Fibroblast of the conjunctiva (primary cell): Measurements from ENCODE around the gene NOP53.
"Not testable (repeated sequence)": the region's sequence is repeated elsewhere in the genome, so short reads cannot be mapped to it uniquely, and the experiment has no call there.

ENCODE experiments used
- DNase-seq: peaks from one replicate; pipeline ENCODE4 v3.0.0-alpha.2; 2010; ENCODE audit warnings: low read depth

NOP53 gene

GRCh38 chr19:47718415-47719046, 26.8 kb upstream of the NOP53 start:
- DNase-seq: not testable (repeated sequence)

DNA sequence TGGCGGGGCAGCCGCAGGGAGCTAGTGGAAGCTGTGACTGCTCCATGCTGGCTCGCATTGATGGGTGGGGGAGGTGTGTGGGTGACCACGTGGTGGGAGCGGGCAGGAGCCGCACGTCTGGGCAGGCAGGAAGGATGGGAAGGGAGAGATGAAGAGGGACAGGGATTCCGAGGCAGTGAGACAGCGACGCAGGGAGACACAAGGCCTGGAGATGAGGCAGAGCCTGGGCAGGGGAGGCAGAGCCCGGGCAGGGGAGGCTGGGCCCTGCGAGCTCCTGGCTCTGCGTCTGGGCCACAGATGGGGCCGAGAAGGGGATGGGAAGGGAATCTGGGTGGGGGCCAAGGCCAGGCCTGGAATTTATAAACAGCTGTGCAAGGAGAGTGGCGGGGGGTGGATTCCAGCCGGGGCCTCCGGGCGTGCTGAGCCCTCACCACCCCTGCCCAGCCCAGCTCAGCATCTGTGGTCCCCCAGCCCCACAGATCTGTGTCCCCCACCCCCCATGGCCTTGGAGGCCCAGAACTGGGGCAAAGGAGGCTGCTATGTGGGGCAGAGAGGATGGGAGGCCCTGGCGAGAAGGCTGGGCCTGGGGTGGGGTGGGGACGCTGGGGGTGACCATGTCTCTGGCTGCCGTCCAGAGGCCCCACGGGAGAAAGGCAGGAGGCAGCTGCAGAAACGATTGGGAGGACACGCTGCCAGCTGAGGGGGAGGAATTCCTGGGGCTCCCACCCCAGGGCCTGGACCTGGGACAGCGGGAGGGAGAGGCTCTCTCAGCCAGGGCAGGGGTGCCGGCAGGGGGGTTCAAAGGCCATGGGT, 26.1 kb upstream of the NOP53 start:
- DNase-seq: peak; percentile 98

DNA sequence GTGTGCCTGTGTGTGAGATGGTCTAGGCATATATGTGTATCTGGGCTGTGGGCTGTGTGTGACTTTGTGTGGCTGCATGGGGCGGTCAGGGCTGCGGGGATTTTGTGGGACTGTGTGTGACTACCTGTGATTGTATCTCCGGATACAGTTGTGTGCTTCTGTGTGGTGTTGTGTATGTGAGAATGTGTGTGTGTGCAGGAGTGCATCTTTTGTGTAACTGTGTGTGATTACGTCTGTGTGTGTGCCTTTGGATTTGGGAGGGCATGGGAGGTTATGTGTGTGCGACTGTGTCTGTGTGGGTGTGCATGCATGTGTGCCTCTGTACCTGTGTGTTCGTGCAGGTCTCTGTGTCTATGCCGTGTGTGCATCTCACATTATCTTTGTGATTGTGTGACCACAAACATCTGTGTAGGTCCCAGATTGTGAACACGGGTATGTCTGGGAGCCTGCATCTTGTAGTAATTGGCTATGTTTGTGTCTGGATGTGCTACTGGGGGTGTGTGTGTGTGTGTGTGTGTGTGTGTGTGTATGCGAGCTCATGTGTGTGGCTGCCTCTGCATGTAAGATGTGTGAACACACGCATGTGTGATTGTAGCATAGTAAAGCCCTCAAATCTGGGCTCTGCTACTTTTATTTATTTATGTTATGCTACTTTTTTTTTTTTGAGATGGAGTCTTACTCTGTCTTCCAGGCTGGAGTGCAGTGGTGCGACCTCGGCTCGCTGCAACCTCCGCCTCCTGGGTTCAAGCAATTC, 24.5 kb upstream of the NOP53 start:
- no peak for DNase-seq

- peak; percentile 87 for DNase-seq
These were observed 21.8 kb upstream of the NOP53 start for GRCh38 chr19:47723581-47723940.

DNA sequence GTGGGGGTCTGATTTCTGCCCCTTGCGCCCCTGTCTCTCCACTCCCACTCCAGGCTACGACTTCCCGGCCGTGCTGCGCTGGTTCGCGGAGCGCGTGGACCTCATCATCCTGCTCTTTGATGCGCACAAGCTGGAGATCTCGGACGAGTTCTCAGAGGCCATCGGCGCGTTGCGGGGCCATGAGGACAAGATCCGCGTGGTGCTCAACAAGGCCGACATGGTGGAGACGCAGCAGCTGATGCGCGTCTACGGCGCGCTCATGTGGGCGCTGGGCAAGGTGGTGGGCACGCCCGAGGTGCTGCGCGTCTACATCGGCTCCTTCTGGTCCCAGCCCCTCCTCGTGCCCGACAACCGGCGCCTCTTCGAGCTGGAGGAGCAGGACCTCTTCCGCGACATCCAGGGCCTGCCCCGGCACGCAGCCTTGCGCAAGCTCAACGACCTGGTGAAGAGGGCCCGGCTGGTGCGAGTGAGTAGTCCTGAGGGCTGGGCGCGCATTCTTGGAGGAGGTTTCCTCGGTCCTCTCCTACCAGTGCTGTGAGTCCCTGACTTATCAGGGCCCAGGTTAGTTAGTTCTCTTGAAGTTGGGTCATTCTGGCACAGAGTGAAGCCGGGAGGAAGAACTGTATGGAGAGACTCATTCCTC, 19.5 kb upstream of the NOP53 start:
- no peak for DNase-seq

DNA sequence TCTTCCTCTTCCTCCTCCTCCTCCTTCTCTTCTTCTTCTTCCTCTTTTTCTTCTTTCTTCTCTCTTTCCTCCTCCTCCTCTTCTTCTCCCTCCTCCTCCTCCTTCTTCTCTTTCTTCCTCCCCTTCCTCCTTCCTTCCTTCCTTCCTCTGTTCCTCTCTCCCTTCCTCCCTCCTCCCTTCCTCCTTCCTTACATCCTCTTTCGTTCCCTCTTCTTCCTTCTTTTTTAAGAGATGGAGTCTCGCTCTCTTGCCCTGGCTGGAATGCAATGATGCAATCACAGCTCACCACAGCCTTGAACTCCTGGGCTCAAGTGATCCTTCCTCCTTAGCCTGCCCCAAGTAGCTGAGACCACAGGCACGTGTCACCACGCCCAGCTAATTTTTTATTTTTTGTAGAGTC, 18.9 kb upstream of the NOP53 start:
- DNase-seq: peak; percentile 42

- not testable (repeated sequence) for DNase-seq
These were observed 17.1 kb upstream of the NOP53 start for GRCh38 chr19:47728295-47728694.

- peak; percentile 69 for DNase-seq
These were observed 15.9 kb upstream of the NOP53 start for GRCh38 chr19:47729468-47729798.

GRCh38 chr19:47729799-47730520, 15.4 kb upstream of the NOP53 start:
- no peak for DNase-seq

- DNase-seq: no peak
These were observed 14.8 kb upstream of the NOP53 start for GRCh38 chr19:47730521-47730889.

GRCh38 chr19:47730910-47731309, 14.4 kb upstream of the NOP53 start:
- no peak for DNase-seq

DNA sequence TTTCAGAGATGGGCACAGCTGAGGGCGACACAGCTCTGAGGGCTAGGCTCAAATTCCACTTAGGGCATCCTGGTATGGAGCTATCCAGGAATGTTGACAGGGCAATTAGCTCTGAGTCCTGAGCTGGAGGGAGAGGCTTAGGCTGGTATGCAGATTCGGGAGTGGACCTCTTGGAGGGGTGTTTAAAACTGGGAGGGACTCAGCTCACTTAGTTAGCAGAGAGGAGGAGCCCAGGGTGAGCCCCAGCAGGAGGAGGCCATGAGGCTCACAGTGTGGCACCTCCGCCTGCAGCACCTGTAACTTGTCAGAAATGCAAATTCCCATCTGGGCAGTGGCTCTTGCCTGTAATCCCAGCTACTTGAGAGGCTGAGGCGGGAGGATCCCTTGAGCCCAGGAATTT, 10.2 kb upstream of the NOP53 start:
- DNase-seq: no peak

DNA sequence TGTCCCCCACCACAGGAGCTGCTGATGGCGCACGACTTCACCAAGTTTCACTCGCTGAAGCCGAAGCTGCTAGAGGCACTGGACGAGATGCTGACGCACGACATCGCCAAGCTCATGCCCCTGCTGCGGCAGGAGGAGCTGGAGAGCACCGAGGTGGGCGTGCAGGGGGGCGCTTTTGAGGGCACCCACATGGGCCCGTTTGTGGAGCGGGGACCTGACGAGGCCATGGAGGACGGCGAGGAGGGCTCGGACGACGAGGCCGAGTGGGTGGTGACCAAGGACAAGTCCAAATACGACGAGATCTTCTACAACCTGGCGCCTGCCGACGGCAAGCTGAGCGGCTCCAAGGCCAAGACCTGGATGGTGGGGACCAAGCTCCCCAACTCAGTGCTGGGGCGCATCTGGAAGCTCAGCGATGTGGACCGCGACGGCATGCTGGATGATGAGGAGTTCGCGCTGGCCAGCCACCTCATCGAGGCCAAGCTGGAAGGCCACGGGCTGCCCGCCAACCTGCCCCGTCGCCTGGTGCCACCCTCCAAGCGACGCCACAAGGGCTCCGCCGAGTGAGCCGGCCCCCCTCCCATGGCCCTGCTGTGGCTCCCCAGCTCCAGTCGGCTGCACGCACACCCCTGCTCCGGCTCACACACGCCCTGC, 4.4 kb upstream of the NOP53 start:
- no peak for DNase-seq

- no peak for DNase-seq
These were observed 3.7 kb upstream of the NOP53 start for GRCh38 chr19:47741544-47742140.

DNA sequence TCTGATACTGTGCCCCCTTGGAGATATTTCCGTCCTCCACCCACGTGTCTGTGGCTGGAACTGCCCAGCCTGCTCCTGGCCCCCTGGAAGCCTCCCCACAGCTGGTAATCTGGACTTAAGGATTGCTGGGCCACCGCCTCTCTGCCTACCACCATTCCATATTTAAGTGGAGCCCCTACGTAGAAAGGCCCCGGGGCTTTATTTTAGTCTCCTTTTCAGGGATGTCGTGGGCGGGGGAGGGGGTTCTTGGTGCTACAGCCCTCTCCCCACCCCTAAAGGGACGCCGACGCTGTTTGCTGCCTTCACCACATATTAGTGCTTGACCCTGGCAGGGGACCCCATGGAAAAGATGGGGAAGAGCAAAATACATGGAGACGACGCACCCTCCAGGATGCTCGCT, 2.7 kb upstream of the NOP53 start:
- no peak for DNase-seq

GRCh38 chr19:47746129-47746528, 783 bp downstream of the NOP53 start:
- DNase-seq: not testable (repeated sequence)

DNA sequence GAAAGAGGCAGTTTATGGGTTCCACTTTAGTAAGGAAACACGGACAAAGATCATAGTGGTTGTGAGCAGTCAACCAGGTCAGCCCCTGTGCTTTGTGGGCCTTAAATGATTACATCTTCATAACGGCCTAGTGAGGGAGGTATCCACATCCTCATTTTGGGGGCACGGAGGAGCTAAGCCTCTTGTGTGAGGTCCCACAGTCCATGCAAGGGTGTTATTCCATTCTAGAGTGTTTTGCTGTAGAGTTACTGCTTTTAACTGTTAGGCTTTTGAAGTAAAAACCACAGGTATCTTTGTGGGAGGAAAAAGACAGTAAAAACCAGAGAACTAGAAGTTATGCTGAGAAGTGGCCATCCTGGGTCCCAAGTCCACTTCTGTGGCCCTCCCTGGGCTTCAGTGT, 4.0 kb downstream of the NOP53 start:
- DNase-seq: no peak

DNA sequence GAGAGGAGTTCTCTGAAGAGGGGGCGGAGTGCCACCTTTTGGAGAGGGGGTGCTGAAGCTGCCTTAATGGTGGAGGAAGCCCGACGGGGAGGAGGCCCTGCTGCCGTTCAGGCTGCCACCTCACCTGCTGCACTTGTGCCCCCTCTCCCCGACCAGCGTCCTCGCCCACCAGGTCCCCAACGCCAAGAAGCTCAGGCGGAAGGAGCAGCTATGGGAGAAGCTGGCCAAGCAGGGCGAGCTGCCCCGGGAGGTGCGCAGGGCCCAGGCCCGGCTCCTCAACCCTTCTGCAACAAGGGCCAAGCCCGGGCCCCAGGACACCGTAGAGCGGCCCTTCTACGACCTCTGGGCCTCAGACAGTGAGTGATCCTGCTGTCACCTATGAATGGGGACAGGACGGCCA, 5.4 kb downstream of the NOP53 start:
- DNase-seq: no peak

DNA sequence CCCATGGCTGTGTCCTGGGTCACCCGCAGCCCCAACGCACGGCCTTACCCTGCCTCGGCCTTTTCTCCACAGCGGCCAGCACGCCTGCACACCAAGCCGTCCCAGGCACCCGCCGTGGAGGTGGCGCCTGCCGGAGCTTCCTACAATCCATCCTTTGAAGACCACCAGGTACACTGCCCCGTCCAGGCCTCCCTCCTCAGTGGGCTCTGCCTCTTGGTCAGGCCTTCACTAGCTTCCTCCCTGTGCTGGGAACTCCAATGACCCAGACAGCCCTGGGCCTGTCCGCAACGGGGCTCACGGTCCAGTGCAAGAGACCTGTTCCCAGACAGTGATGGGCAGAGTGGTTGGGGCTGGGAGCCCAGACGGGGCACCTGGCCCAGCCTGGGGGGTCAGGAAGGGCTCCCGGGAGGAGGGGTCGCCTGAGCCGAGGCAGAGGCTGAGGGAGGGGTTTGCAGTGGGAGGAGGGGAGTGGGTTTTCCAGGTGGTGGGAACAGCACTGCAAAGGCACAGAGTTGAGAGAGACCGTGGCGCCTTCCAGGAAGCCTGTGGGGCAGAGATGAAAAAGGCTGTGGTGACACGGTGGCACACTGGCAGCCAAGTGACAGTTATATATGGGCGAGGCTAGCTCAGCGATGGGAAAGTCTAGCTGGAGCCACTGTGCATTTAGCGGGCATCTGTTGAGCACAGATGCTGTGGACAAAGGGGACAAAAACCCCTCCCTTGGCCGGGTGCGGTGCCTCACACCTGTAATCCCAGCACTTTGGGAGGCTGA, 7.3 kb downstream of the NOP53 start:
- no peak for DNase-seq
